ENCODE data around the gene STRC.
"Not testable (repeated sequence)": the region's sequence is repeated elsewhere in the genome, so short reads cannot be mapped to it uniquely, and the experiment has no call there.

Gene STRC

GRCh38 chr15:43562753-43563152, 55.8 kb downstream of the STRC start:
- not testable (repeated sequence) for DNase-seq

- no peak for DNase-seq
Measured at GRCh38 chr15:43552986-43553385, 65.6 kb downstream of the STRC start.

- DNase-seq = no peak
Measured at GRCh38 chr15:43552256-43552655, 66.3 kb downstream of the STRC start.

GRCh38 chr15:43550527-43551363, 67.9 kb downstream of the STRC start:
- DNase-seq = no peak
